Stimulated activated CD8-positive, alpha-beta memory T cell treated with anti-CD3 and anti-CD28 coated beads, Interleukin-4, amount 100 ng/mL, for 48 hours (primary cell): Measurements from ENCODE around the gene KMT2E.
"Not testable (repeated sequence)": the region's sequence is repeated elsewhere in the genome, so short reads cannot be mapped to it uniquely, and the experiment has no call there.

Experiments
- DNase-seq: peaks from one replicate; pipeline ENCODE4 v3.0.0-alpha.2; 2020

KMT2E gene

DNA sequence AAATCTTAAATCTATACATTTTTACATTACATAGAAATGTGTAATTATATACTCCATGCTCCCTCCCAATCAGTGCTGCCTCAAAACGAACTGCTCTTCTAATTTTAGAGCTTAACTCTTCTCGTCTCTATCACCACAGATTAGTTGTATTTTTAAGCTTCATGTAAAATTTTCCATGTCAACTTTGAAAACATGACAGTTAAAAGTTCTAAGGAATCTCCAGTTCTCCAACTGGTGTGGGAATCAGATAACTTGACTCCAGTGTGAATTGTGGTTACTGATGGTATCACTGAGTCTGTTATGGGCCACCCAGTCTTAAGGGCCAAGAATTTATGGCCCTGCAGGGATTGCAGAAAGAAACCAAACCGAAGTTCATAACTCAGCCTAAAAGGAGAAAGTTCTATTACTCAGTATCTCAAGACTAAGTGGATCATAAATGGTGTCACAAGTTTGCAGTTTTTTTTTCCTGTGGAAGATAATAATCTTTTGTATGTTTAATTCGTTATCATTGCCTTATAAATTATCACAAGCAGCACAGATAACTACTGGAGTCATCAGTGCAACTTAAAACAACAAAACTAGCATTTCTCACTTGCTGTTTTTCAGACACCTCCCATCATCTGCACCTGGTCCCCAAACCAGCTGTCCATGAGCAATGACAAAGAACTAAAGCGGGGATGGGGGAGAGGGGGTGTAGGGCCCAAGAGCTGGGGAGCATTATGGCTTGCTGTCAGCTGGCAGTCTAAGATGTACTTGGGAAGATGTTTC, 31.5 kb upstream of the KMT2E start:
- no peak for DNase-seq

DNA sequence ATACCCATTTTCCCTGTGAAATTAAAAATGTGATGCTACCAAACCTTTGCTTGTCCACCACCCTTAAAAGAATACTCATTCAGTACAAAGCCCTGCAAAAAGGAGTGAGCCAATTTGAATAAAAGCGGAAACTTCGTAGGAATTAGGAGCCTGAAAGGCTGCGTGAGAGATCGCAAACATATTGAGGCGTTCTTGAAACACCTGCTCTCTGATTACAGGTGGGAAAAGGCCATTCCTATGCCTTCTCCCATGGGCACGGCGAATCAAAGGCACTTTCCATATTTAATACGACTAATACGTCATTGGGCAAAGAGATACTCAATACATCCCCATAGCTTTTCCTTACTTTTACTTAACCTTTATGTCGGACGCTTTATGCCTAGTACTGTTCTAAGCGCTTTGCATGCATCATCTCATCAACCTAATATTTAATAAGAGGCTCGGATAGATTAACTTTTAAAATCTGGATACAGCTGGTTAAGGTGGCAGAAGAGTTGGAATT, 30.9 kb upstream of the KMT2E start:
- DNase-seq = no peak

DNA sequence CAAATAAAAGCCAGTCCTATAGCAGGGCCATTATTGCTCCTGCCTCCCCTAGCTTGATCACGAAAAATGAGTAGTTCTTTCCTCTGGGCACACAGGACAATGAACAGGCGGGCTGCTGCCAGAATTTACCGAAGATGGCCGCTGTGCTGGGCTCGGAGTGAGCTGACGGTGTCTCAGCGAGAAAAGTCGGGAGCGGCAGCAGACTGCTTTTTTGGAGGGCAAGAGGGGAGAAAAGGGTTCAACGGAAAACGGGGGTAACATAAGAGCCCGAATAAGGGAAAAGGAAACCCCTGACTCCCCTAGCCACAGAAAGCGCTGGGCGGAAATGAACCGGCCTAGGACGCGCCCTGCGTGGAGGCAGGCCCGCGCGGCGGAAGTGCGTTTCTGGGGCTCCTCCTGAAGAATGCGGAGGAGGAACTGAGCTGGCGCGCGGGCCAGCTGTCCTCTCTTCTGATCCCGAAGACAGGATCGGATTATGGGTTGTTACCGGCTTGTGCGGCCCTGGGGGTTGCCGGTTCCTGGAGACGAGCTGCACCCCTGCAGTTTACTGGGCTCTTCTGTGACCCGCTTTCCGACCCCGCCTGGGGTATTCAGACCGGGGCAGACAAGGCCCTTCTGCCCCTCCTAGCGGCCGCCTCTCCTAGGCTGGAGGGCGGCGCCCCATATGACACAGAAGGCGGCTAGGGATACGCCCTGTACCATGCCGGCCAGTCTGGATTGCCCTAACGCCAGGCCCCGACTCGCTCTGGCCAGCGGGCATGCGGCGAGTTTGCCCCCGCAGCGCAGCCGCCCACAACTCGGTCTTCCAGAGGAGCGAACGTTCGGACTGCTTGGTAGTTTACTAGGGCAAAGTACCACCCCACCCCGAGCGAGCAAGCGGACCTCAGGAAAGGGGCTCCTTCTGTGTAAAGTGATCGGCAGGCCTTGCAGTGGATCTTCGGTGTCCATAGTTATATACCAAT, 30.1 kb upstream of the KMT2E start:
- peak; percentile 90 for DNase-seq

DNA sequence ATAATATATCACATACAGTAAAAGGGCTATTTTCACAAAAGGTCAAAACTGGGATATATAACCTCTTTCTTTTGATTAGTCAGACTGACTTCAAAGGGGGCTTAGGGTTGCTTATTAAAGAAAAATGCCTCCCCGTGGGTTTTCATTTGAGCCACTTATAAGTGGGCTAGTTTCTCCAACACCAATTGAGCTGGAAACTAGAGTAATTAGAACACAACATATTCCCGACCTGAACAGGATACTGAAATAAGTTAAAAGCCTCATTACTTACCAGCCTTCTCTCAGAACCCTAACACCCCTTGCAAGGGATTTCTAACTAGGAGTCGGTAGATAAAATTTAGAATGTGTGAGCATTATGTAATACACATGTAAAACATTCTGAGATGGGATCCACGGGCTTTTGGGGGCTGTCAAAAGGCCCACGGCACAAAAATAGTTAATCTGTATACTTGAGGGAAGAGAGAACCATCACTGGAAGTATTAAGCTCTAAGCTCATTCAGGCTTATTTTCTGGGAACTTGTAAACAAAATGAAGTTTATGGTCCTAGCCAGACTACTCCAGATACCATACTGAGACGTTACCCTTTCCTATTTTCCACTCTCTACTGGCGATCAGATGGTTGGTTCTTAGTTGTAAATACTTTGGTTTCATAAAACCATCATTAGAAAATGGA, 29.3 kb upstream of the KMT2E start:
- no peak for DNase-seq

DNA sequence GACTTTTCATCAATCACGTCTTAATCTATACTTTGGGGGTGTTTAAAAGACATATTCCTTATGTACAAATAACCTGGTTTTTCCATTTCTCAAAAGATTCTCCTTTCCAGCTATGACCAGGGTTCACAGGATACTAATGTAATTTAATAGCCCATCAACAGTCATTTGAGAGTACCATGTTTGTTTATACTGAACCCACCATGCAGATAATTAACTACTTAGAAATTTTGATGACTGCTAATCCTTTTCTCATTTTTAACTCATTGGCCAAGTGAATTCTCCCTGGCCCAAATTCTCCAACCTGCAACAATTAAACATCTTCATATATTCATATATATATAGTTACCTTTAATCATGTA, 28.8 kb upstream of the KMT2E start:
- no peak for DNase-seq

DNA sequence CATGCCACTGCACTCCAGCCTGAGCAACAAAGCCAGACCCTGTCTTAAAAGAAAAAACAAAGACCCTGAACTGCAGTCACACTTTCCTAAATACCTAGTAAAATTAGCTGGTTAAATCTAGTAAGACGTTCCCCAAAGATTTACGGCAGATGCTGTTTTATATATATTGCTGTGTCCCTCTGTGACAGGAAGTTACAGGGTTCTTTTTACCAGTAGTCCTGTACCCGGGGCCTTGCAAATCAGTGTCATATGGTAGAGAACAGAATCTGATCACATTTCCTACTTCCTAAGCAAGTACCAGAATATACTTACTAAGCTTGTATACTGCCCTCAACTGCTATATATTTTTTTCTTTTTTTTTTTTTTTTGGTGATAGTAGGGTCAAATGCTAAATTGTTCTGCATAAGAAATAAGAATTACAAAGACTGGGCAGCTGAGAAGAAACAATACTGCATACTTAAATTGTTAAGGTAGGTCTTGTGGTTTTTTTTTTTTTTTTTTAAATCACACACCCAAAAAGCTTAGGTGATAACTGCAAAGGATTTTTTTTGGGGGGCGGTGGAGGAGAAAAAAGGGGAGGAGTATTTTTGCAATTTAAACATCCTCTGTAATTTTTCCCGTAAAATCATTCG, 27.3 kb upstream of the KMT2E start:
- no peak for DNase-seq

DNA sequence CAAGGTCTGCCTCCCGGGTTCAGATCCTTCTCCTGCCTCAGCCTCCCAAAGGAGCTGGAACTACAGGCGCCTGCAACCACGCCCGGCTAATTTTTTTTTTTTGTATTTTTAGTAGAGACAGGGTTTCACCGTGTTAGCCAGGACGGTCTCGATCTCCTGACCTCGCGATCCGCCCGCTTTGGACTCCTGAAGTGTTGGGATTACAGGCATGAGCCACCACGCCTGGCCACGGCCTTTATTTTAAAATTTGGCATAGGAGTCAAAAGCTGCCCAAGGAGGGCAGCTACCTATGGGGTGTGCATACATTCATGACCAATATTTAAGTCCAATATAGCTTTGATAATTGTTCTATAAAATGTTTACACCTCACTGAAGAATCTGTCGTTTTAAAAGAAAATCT, 26.6 kb upstream of the KMT2E start:
- not testable (repeated sequence) for DNase-seq

DNA sequence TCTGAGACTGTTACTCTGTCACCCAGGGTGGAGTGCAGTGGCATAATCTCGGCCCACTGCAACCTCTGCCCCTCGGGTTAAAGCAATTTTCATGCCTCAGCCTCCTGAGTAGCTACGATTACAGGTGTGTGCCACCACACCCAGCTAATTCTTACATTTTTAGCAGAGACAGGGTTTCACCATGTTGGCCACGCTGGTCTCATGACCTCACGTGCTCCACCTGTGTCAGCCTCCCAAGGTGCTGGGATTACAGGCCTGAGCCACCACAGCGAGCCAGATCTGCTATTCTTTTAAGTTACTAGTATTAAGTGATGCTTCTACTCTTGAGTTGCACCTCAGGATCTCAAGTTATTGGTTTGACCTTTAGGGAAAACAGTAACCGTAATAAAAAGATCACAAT, 23.0 kb upstream of the KMT2E start:
- DNase-seq = no peak

DNA sequence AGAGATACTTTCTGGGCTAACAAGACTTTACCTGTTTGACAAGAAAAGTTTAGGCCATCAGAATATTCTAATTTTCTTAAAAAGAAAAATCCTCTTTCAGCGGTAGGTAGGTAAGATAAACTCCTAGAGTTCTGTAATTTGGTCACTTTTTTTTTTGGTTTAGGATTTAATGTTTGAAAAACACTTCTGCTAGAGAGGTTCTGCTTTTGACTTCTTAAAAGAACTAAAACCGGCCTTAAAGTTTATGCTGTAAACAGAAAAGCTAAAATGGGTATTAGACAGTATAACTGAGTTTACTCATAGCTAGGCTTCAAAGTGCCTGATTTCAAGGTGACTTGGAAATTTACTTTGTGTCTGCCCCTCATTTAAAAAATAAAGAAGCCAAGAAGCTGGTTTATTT, 21.7 kb upstream of the KMT2E start:
- DNase-seq = no peak

DNA sequence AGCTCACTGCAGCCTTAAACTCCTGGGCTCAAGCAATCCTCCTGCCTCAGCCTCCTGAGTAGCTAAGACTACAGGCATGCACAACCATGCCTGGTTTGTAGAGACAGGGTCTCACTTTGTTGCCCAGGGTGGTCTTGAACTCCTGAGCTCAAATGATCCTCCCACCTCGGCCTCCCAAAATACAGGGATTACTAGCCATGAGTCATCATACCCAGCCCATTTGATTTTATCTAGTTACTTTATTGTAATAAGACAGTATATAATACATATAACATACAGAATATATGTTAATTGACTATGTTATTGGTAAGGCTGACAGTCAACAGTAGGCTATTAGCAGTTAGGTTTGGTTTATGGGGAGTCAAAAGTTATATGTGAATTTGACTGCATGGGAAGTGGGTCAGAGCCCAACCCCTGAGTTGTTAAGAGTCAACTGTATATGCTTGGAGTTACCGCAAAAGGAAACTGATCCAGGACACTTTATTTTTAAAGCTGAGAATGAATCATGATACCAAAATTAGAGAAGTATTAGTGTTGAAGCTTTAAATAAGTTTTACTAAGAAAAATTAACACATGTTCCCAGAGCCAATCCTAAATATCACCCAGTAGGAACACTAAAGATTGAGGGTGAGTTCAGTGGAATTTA, 20.7 kb upstream of the KMT2E start:
- no peak for DNase-seq

DNA sequence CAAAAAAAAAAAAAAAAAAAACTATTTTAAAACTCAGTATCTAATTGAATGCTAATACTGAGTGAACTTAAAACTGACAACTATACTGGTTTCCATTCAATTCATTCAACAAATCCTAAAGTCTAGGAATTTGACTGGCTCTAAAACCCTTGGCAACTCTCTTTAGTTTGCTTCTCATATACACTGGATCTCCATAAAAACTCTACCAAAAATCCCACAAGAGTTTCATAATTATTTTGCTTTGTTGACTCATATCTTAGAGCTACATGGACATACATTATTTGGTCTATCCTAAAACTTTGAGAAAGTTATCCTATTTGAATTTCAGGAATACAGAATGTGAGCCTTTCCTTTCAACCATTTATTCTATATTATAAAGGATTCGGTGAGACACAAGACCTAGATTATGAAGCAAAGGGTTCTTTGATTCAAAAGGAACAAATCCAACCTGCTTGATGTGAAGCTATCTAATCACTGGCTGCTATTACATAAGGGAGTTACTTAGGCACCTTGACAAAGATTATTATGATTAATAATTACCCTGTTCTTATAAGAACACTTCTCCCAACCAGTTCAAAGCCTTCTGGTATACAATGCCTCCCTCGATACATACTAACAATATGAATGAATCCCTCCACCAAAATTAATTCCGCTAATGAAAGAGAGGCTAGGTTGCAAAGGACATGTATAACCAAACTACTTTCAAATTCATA, 15.8 kb upstream of the KMT2E start:
- no peak for DNase-seq

DNA sequence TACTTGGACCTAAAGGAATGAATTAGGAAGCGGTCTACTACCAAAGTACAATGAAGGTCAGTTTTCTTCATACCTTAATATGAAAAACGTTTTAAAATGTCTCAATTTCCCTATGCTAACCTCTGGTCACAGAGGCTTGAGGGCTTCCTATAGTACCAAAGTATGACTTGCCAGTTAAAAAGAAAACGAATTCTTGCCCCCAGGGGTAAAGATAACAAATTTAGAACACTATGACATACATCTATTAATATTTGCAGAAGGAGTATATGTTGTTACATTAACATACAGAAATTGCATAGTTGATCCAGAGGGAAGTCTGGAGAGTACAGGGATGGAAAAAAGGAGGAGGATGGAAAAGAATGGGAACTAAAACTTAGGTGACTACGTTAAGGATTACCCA, 13.8 kb upstream of the KMT2E start:
- DNase-seq = no peak

DNA sequence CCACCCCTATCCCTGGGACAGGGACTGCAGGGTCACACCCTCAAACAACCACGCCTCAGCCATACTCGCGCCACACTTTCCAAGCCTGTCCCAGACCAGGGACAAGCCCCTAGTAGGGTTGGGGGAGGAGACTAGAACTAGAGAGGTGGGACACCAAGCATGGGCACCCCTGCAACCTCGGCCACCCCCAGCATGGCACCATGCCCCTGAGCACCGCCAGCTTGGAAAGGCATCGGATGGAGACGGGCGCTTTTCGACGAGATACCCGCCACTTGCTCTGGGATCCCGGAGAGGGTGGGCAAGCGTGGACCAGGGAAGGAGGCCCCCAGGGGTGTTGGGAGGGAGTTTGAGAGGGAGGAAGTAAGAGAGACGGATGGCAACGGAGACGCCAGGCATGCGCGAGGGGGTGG, 13.1 kb upstream of the KMT2E start:
- DNase-seq = no peak

DNA sequence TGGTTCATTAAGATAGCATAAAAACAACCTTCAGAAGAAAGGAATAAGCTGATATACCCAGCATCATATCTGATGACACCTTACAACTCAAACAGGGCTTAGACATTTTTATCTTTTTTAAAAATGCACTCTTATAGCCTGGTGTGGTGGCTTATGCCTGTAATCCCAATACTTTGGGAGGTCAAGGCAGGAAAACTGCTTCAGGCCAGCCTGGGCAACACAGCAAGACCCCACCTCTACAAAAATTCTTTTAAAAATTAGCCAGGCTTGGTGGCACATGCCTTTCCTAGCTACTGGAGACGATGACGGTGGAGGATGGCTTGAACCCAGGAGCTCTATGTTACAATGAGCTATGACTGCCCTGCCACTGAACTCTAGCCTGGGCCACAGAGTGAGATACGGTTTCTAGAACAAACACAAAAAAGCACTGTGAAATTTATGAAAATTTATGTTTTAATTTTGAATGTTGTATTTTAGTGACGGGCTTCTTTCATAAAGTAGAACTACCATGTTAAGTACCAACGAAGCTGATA, 12.3 kb upstream of the KMT2E start:
- DNase-seq = no peak

DNA sequence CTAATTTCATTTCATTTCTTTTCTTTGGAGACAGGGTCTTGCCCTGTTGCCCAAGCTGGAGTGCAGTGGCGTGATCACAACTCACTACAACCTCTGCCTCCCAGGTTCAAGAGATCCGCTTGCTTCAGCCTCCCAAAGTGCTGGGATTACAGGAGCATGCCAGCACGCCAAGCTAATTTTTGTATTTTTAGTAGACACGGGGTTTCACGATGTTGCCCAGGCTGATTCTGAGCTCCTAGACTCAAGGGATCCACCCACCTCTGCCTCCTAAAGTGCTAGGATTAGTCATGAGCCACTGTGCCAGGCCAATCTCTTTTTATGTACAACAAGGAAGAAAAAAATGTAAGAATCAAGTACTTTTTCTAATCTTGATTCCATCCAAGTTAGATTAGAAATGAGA, 10.7 kb upstream of the KMT2E start:
- DNase-seq = no peak

DNA sequence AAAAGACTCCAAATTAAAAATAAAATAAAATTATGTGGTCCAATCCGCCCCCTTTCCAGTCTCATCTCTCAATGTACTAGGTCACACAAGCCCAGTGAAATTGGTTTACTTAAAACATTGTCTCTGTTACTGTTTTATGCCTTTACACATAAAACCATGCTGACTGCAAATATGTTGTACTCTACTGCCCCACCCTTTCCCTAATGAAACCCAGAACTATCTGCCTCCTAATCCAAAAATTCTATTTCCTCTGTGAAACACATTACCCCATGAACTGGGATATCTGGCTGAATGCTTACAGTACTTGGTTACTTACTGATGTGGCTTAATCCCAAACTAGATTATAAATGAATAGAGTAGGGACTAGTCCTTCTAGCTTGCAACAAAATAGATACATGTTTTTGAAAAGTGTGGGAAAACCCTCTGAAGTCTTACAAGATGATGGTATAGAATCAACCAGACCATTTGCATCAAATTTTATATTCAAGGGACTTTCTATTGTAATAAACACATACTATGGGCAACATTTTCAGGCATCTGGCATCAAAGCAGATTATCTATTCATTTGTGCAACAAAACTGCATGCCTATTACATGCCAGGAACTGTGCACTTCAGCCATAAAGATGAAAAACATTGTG, 10.0 kb upstream of the KMT2E start:
- DNase-seq = no peak

DNA sequence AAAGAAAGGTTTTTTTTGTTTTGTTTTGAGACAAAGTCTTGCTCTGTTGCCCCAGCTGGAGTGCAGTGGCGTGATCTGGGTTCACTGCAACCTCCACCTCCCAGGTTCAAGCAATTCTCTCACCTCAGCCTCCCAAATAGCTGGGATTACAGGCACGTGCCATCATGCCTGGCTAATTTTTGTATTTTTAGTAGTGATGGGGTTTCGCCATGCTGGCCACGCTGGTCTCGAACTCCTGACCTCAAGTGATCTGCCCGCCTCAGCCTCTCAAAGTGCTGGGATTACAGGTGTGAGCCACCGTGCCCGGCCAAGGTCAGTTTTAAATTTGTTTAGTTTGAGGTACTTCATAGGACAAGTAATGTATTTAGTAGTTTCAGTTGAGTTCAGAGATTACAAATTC, 9.0 kb upstream of the KMT2E start:
- not testable (repeated sequence) for DNase-seq

DNA sequence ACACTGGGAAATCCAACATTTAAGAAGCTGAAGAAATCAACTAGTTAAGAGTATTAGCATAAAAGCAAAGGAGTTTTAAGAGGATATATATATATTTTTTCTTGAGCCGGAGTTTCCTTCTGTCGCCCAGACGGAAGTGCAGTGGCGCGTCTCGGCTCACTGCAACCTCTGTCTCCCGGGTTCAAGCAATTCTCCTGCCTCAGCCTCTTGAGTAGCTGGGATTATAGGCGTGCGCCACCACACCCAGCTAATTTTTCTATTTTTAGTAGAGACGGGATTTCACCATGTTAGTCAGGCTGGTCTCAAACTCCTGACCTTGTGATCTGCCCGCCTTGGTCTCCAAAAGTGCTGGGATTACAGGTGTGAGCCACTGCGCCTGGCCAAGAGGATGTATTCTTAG, 8.5 kb upstream of the KMT2E start:
- not testable (repeated sequence) for DNase-seq

DNA sequence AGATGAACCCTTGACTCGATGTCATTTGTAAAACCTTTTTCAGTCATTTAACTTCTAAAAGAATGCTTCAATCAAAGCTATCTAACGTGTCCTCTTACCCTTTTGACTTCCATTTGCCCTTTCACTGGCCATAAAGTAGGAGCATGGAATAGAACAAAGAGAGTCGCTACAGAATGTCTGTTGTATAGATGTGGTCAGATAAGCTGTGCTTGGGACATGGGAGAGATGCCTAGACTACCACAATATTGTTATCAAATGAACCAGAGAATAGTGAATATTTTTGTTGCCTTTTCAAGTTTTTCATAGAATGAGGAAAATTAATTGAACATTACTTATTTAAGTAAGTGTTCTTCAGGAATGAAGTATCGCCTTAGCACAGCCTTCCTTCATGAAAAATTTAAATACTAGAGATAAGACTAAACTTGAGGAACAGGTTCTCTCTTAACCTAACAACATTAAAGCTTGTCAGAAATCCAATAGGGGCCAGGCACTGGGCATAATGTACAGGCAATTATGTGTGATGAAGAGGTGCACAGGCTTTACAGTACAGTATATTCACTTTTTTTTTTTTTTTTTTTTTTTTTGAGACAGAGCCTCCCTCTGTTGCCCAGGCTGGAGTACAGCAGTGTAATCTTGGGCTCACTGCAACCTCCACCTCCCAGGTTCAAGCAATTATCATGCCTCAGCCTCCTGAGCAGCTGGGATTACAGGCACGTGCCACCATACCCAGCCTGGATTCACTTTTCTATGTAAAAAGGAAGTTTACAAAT, 7.5 kb upstream of the KMT2E start:
- peak; percentile 24 for DNase-seq

DNA sequence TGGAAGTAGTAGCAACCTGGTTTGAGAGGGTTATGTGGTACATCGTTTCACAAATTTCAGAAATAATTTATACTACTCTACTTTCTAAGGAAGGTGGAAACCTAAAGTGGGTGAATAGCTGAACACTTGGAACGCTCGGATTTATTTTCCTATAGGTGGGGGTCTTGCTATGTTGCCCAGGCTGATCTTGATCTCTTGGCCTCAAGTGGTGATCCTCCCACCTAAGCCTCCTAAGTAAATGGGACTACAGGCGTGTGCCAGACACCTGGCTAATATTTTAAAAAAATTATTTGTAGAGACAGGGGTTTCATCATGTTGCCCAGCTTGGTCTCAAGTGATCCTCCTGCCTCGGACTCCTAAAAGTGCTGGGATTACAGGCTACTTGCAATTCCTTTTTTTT, 6.7 kb upstream of the KMT2E start:
- DNase-seq = no peak
